CD14-positive monocyte (primary cell): Measurements from ENCODE around the gene LLGL2. TPM values are rescaled to one million over a fixed set of nuclear protein-coding genes. Genes with fewer than 3 reads are reported as not detected.
"Not testable (repeated sequence)": the region's sequence is repeated elsewhere in the genome, so short reads cannot be mapped to it uniquely, and the experiment has no call there.

ENCODE experiments used
- DNase-seq, 3 donors: peaks; one replicate each; pipeline ENCODE4 v3.0.0-alpha.2; 2011 to 2022
- H2AFZ ChIP-seq: 2 replicates; pipeline ENCODE4 v1.6.0; 2012; ENCODE audit warnings: mild to moderate bottlenecking, low read depth, low read length, inconsistent platforms; ENCODE audit not compliant: insufficient read depth, poor library complexity, severe bottlenecking
- H3K27ac ChIP-seq, 2 donors: 1 replicate in 1 of 2; 2 replicates in 1 of 2; pipeline ENCODE4 v1.5.1; 2012 to 2013; ENCODE audit warnings: low read length in 2 of 2, control low read depth in 1 of 2, inconsistent platforms in 1 of 2, low read depth in 1 of 2, mild to moderate bottlenecking in 1 of 2
- H3K27me3 ChIP-seq, 2 donors: one replicate each; pipeline versions ENCODE4 v1.6.0 to v1.6.1; 2011 to 2013; ENCODE audit warnings: low read length in 2 of 2; ENCODE audit not compliant: control insufficient read depth in 2 of 2, insufficient read depth in 2 of 2
- H3K36me3 ChIP-seq, 2 donors: replicated peaks in 1 of 2; 1 replicate in 1 of 2; 2 replicates in 1 of 2; pipeline versions ENCODE4 v1.5.1 to v1.6.1; 2012 to 2013; ENCODE audit warnings: low read length in 2 of 2, control low read depth in 1 of 2, inconsistent platforms in 1 of 2, mild to moderate bottlenecking in 1 of 2; ENCODE audit not compliant: insufficient read depth in 2 of 2, control insufficient read depth in 1 of 2
- H3K4me1 ChIP-seq, 2 donors: 1 replicate in 1 of 2; 2 replicates in 1 of 2; pipeline versions ENCODE4 v1.5.1 to v1.6.1; 2012 to 2013; ENCODE audit warnings: low read length in 2 of 2, control low read depth in 1 of 2, inconsistent platforms in 1 of 2, mild to moderate bottlenecking in 1 of 2, moderate library complexity in 1 of 2; ENCODE audit not compliant: insufficient read depth in 2 of 2, control insufficient read depth in 1 of 2
- H3K4me2 ChIP-seq: replicated peaks from 2 replicates; pipeline ENCODE3; 2012; ENCODE audit warnings: low read length, moderate library complexity, mild to moderate bottlenecking; ENCODE audit not compliant: poor library complexity, severe bottlenecking; ENCODE audit errors: extremely low read depth
- H3K4me3 ChIP-seq, 3 experiments: fragments of 200-600 bp in 1 of 3; sonication (generic) in 1 of 3; replicated peaks in 1 of 3; 1 replicate in 2 of 3; 2 replicates in 1 of 3; pipeline ENCODE4 v1.5.1; 2011 to 2013; ENCODE audit warnings: low read length in 3 of 3, mild to moderate bottlenecking in 3 of 3, control low read depth in 2 of 3, low read depth in 2 of 3, inconsistent platforms in 1 of 3, moderate library complexity in 1 of 3
- H3K79me2 ChIP-seq: 2 replicates; pipeline ENCODE4 v1.6.0; 2012; ENCODE audit warnings: mild to moderate bottlenecking, control low read depth, inconsistent platforms, low read length, moderate library complexity; ENCODE audit not compliant: insufficient read depth
- H3K9ac ChIP-seq: 2 replicates; pipeline ENCODE4 v1.6.0; 2017; ENCODE audit warnings: low read length, mild to moderate bottlenecking; ENCODE audit not compliant: insufficient read depth, poor library complexity, severe bottlenecking
- H3K9me3 ChIP-seq, 2 donors: replicated peaks in 1 of 2; 1 replicate in 1 of 2; 2 replicates in 1 of 2; pipeline versions ENCODE4 v1.5.1 to v1.6.1; 2012 to 2013; ENCODE audit warnings: low read length in 2 of 2, control low read depth in 1 of 2; ENCODE audit not compliant: control insufficient read depth in 1 of 2, insufficient read depth in 1 of 2
- H4K20me1 ChIP-seq: 2 replicates; pipeline ENCODE4 v1.6.0; 2012; ENCODE audit warnings: mild to moderate bottlenecking, low read length, control low read depth, moderate library complexity; ENCODE audit not compliant: insufficient read depth
- H3K27ac Mint-ChIP-seq, 7 donors: one replicate each; pipeline ENCODE4 v1.8.0; 2020; ENCODE audit warnings: mild to moderate bottlenecking in 7 of 7, mixed read lengths in 7 of 7, moderate library complexity in 6 of 7, inconsistent platforms in 2 of 7
- H3K27me3 Mint-ChIP-seq, 3 donors: one replicate each; pipeline ENCODE4 v1.8.0; 2021 to 2022; ENCODE audit warnings: low read depth in 3 of 3, mild to moderate bottlenecking in 3 of 3, mixed read lengths in 3 of 3, moderate library complexity in 3 of 3, inconsistent platforms in 1 of 3
- H3K36me3 Mint-ChIP-seq, 2 donors: one replicate each; pipeline ENCODE4 v1.8.0; 2020; ENCODE audit warnings: mixed read lengths in 2 of 2, inconsistent platforms in 1 of 2, mild to moderate bottlenecking in 1 of 2
- H3K4me1 Mint-ChIP-seq: one replicate; pipeline ENCODE4 v1.8.0; 2020; ENCODE audit warnings: mild to moderate bottlenecking, mixed read lengths
- H3K4me3 Mint-ChIP-seq, 2 donors: one replicate each; pipeline ENCODE4 v1.8.0; 2020; ENCODE audit warnings: mild to moderate bottlenecking in 2 of 2, mixed read lengths in 2 of 2, moderate library complexity in 1 of 2
- H3K9me3 Mint-ChIP-seq, 7 donors: one replicate each; pipeline ENCODE4 v1.8.0; 2020 to 2022; ENCODE audit warnings: mixed read lengths in 7 of 7, mild to moderate bottlenecking in 6 of 7, moderate library complexity in 6 of 7, inconsistent platforms in 2 of 7
- WGBS: methylation state at CpG from one replicate; pipeline ENCODE4 v1.1.5; 2013; ENCODE audit warnings: missing lambda C conversion rate; ENCODE audit not compliant: insufficient coverage; 5-methylcytosine and 5-hydroxymethylcytosine counted together
- intact Hi-C, 2 donors: fragments of 100-400 bp; cut with micrococcal nuclease; formaldehyde crosslinking; loops; one replicate each; pipeline versions ENCODE4 v1.15.0 to v1.15.1; 2023
- polyA plus RNA-seq, 3 donors: library from polyadenylated mRNA; depleted of rRNA in 1 of 3; unstranded in 2 of 3; stranded (reverse) in 1 of 3; fragments of 300-500 nt in 2 of 3; fragments of >200 nt in 1 of 3; fragmentation: Illumina TruSeq in 2 of 3; gene quantifications; 1 replicate in 2 of 3; 2 replicates in 1 of 3; pipeline ENCODE4 v1.2.3, GENCODE V29; 2012 to 2021
- TF ChIP-seq, protein P1 (sequence below): fragments of 200-600 bp; IDR thresholded peaks from one replicate; pipeline ENCODE4 v1.8.0; 2022; ENCODE audit warnings: antibody characterized with exemption, mild to moderate bottlenecking

Gene LLGL2
- polyA plus RNA-seq, 3 donors = 4.8 to 7.5 (median 5.5) TPM

DNA sequence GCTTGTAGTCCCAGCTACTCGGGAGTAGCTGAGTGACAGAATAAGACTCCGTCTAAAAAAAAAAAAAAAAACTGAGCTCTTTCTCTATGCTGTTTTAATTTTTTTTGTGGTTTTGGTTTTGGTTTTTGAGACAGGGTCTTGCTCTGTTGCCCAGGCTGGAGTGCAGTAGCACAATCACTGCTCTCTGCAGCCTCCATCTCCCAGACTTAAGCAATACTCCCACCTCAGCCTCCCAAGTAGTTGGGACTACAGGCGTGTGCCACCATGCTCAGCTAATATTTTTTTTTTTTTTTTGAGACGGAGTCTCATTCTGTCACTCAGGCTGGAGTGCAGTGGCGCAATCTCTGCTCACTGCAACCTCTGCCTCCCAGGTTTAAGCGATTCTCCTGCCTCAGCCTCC lies 57.7 kb downstream of the LLGL2 start:
- DNase-seq, H3K27ac Mint-ChIP-seq, H4K20me1 ChIP-seq, H3K4me2 ChIP-seq, H3K9ac ChIP-seq, H3K4me3 Mint-ChIP-seq, H3K27ac ChIP-seq, H3K4me3 ChIP-seq, H3K36me3 ChIP-seq, H3K79me2 ChIP-seq, H3K27me3 ChIP-seq, H3K36me3 Mint-ChIP-seq, H2AFZ ChIP-seq: not testable (repeated sequence)
- Histone ChIP-seq H3K9me3 (peaks cover 0 to 11% of the 10 kb centered on the region in 2 donors), H3K4me1 (peaks cover 9 to 14% of the 10 kb centered on the region in 2 donors)
- 90% methylated on average over 2 of the region's 6 CpGs for WGBS
- Mint-ChIP-seq H3K9me3 (peaks cover 9 to 12% (median 10%) of the 10 kb centered on the region in 7 donors), H3K27me3 (peaks cover 6 to 14% (median 9%) of the 10 kb centered on the region in 3 donors), H3K4me1 (peaks cover 19% of the 10 kb centered on the region)
- intact Hi-C loops = loop anchor here in 1 of 2 donors (10.0 kb wide), 2 partner anchors 158 to 318 kb away; partner anchors contain the start of genes GGA3 and MRPS7

DNA sequence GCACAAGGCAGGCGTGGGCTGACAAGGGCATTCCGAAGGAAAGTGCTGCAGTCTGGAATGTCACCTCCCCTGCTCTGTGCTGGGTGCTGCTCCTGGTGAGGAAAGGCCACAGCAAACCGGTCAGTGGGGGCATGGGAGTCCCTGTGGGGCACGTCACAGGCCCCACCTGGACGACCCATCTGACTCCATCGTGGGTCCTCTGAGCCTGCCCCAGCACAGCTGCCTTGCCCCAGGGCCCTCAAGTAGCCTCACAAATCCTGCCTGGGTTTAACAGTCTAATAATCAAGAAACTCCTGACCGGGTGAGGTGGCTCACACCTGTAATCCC lies 59.3 kb downstream of the LLGL2 start:
- TF ChIP-seq, protein P1, sequence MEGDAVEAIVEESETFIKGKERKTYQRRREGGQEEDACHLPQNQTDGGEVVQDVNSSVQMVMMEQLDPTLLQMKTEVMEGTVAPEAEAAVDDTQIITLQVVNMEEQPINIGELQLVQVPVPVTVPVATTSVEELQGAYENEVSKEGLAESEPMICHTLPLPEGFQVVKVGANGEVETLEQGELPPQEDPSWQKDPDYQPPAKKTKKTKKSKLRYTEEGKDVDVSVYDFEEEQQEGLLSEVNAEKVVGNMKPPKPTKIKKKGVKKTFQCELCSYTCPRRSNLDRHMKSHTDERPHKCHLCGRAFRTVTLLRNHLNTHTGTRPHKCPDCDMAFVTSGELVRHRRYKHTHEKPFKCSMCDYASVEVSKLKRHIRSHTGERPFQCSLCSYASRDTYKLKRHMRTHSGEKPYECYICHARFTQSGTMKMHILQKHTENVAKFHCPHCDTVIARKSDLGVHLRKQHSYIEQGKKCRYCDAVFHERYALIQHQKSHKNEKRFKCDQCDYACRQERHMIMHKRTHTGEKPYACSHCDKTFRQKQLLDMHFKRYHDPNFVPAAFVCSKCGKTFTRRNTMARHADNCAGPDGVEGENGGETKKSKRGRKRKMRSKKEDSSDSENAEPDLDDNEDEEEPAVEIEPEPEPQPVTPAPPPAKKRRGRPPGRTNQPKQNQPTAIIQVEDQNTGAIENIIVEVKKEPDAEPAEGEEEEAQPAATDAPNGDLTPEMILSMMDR = no peak
- Histone ChIP-seq H3K27ac (no peak overlapping the region), H3K9ac (no peak overlapping the region), H4K20me1 (peaks cover 4% of the 10 kb centered on the region), H2AFZ (no peak overlapping the region), H3K9me3 (peaks cover 0 to 11% of the 10 kb centered on the region in 2 donors), H3K79me2 (peaks cover 13% of the 10 kb centered on the region), H3K36me3 (no peaks in the 10 kb centered on the region), H3K4me3 (no peak overlapping the region), H3K4me1 (peaks cover 18 to 23% of the 10 kb centered on the region in 2 donors), H3K27me3 (peaks cover 0 to 7% of the 10 kb centered on the region in 2 donors), H3K4me2 (no peak overlapping the region)
- intact Hi-C loops = loop anchor here (5.0 to 10.0 kb wide), 3 partner anchors 68 to 320 kb away; partner anchors contain the start of genes CASKIN2 (in 1 of the 2), GGA3 (in 1 of the 2), MRPS7 (in 1 of the 2) and TSEN54 (in 1 of the 2)
- Mint-ChIP-seq H3K4me3 (no peak overlapping the region), H3K27ac (peak overlapping the region in 2 of 7 donors; percentile 28 to 54), H3K9me3 (peaks cover 6 to 11% (median 10%) of the 10 kb centered on the region in 7 donors), H3K27me3 (peaks cover 6 to 14% (median 9%) of the 10 kb centered on the region in 3 donors), H3K36me3 (peaks cover 0 to 3% of the 10 kb centered on the region in 2 donors), H3K4me1 (peaks cover 16% of the 10 kb centered on the region)
- no peak for DNase-seq
- 95% methylated on average over 7 of the region's 7 CpGs for WGBS
